Muscle of back (tissue), 11 donors: ENCODE data around the gene SERPINA5. TPM values are rescaled to one million over a fixed set of nuclear protein-coding genes. Genes with fewer than 3 reads are reported as not detected.
"Not testable (repeated sequence)": the region's sequence is repeated elsewhere in the genome, so short reads cannot be mapped to it uniquely, and the experiment has no call there.

ENCODE experiments used
- DNase-seq, 3 donors: peaks; one replicate each; pipeline versions ENCODE4 v3.0.0 to v3.0.0-alpha.2; 2013
- polyA plus RNA-seq, 10 donors: library from polyadenylated mRNA; unstranded; fragments of 120-200 nt; gene quantifications; one replicate each; pipeline ENCODE4 v1.2.1, GENCODE V29; 2013; ENCODE audit not compliant: insufficient read length in 10 of 10

The SERPINA5 gene
- polyA plus RNA-seq, 10 donors: 0.08 to 0.55 (median 0.15) TPM; not detected in 3

- DNase-seq: no peak
Measured at GRCh38 chr14:94573475-94574277, 7.5 kb upstream of the SERPINA5 start.

DNA sequence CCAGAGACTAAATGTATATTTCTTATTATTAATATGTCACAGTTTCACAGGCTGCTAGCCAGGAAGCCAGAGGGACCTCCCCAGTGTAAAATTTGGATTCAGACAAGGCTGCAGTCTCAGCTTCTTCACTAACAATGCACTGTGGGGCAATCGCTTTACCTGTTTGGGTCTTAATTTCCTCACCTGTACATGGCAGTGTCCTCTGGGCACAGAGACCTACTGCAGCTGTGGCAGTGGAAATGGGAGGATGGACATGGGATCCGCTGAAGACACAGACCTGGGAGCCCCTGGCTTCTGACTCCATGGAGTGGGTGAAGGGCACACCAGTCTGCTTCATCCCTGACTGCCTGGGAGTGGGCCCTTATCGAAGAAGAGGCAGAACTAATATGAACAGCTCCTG lies 6.9 kb upstream of the SERPINA5 start:
- DNase-seq: no peak

DNA sequence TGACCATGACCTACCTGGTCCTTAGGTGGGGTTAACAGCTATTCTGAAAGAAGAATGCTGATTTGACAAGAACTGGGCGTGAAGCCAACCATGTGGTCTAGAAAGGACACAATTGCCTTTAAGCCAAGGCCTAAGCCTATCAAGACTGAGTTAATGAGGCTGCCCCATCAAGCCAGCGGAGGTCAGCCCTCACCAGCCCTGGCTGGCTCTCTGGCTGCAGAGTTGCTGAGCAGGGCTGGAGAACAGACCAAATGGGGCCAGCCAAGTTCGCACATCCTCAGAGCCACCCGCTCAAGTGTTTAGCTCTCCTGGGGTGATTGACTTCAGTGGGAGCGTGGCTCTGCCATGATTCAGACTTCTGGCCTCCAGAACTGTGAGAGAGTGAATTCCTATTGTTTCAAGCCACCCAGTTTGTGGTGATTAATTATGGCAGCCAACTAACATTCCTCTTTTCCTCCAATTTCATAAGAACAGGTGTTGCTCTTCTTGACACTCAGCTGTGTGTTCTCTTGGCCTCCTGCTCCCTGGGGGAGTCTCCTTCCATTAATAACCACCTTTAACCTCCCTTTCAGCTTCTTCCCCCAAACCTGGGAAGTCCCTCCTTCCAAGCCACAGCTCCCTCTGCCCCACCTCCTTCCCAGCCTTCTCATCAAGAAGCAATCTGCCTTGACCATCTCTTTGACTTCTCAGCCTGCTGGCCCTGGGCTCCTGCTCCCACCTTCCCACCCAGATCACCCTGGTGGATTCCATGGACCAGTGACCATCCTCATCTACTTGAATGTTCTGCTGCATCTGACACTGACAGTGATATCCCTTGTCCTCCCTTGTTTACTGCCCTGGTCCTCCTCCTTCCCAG lies 5.3 kb upstream of the SERPINA5 start:
- DNase-seq: no peak

DNA sequence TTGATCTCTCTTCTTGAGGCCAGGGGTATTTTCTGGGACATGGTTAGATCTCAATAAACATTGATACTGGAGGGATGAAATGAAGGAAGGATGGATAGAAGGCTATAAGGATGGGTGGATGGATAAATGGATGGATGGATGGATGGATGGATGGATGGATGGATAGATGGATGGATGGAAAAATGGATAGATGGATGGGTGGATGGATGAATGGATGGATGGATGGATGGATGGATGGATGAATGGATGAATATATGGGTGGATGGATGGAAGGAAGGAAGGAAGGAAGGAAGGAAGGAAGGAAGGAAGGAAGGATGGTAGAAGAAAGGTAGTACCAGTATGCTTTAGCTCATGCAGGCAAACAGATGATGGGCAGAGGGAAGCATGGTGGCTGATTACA lies 3.8 kb upstream of the SERPINA5 start:
- DNase-seq: not testable (repeated sequence)

- no peak for DNase-seq
Measured at GRCh38 chr14:94578712-94579111, 2.5 kb upstream of the SERPINA5 start.

DNA sequence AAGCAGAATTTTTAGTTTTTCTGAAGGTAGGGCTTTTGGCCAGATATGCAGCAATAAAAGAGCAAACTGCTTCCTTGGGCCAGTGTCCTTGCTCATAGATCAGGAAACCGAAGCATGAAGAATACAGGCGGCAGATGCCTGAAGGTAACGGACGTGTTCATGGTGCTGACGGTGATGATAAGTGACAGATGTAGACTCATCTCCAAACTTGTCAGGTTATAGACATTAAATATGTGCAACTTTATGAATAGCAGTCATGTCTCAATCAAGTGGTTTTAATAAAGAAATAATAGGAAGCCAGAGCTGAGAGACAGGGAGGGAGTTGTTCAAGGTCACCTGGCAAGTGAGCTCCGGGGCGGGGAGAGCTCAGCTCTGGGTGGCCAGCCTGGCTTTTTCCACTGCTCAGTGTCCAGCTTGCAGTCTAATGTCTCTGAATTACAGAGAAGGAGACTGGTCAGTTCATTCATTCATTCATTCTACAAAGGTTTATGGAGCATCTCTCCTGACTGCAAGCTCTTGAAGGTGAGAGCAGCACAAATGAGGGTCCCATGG lies 1.0 kb downstream of the SERPINA5 start:
- no peak for DNase-seq

DNA sequence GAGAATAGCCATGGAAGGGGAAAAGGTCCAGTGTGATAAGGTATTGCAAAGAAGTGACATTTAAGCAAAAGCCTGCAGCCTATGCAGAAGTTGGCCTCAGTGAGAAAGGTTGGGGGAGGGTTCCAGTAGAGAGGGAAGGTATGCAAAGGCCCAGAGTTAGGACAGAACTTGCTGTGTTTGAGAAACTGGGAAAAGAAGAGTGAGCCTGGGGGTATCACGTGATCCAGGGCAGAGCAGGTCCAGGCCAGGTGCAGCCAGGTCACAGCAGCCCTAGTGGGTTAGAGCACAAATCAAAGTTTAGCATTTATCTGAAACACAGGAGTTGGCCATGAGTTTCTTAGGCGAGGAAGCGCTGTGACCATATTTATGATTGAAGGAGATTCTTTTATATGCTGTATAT lies 1.6 kb downstream of the SERPINA5 start:
- DNase-seq: no peak

DNA sequence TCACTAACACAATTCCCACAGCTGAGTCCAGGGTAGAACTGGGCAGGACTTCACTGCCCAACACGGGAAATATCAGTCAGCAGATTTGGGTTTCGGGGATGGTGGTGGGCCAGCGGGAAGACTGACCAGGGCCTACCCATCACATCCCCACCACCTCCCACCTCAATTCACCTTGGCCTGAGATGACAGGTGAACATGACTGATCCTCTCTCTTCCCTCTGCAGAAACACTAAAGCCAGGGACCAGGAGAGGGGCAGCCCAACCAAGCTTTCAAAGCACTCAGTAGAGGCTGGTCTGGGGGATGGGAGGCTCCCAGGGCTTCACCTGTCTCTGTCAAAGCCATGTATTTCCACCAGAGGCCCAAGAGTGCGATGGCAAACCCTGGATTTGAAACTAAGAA lies 2.3 kb downstream of the SERPINA5 start:
- DNase-seq: no peak

GRCh38 chr14:94584591-94585280 lies 3.5 kb downstream of the SERPINA5 start:
- DNase-seq: no peak

DNA sequence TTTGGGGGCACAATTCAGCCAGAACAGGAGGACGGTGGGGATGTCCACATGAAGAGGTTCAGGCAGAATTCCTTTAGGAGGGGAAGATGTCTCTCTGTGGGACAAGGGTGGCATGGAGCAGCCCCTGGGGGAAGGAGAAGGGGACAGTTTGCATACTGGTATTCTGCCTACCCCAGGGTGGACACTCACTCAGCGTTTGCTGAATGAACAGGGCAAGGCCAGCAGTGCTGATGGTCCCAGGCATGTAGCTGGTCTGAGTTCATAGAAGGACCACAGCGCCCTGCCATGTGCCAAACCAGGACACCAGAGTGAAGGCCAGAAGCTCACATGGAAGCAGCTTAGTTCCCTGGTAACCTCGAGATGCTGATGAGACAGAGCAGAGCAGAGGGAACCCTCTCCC lies 5.4 kb downstream of the SERPINA5 start:
- no peak for DNase-seq

DNA sequence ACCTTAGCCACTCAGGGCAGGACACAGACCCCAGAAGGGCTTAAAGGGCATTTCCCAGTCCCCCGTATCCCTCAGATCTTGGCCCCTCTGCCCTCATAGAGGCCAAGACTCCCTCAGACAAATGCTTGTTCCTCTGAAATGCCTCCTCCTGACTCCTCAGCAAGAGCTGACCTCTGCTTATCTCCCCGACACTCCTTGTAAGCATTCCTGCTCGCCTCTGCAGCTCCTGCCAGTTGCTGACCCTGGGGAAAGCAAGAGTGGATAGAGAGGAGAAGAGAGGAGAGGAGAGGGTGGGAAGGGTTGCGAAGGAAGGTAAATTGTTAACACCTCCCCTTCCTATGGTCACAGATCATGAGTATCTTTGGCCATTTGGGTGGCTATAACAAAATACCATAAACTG lies 7.1 kb downstream of the SERPINA5 start:
- no peak for DNase-seq

GRCh38 chr14:94591073-94591472 lies 9.8 kb downstream of the SERPINA5 start:
- no peak for DNase-seq

GRCh38 chr14:94591871-94592270 lies 10.6 kb downstream of the SERPINA5 start:
- no peak for DNase-seq

- no peak for DNase-seq
Measured at GRCh38 chr14:94592457-94592856, 11.2 kb downstream of the SERPINA5 start.

DNA sequence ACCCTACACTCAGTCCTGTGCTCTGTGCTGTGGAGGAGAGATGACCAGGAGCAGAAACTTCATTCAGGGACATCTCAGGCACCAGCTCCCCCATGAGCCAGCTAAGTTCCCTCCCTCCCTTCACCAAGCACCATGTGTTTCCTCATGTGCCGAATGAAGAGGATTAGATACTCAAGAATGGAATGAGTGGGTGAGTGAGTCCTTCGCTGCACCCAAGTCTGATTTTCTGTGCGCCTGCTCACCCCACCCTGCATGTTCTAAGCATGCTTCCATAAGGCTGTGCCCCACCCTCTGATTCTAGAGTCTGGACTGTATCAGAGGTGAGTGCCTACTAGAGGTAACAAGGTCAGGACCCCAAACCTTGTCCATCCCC lies 12.1 kb downstream of the SERPINA5 start:
- DNase-seq: no peak

DNA sequence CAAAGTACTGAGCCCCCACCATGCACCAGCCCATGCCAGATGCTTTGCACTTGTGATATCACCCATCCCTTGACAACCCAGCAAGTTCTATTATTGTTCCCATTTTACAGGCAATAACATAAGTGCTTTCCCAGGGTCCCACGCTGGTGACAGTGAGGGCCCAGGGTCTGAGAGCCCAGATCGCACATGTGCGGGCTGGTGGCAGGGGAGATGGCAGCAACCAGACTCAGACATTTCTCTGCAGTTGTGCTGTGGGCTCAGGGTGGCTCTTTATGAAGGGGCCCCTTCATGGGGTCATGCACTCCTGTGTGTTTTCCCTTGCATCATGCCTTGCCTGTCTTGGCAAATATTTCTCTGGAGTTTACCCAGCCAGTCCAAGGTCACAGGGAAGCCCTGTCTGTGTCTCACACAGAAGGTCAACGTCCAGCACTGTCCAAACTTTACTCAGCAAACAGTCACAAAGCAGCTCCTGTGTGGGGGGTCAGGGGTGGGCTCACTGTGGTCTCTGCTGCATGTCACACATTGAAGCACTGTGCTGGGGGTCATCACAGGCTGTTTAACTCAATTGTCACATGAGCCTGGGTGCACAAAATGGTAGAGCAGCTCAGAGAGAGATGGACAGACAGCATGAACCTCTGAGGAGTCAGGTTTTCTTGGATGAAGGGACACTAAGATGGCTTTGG lies 12.7 kb downstream of the SERPINA5 start:
- DNase-seq: no peak

GRCh38 chr14:94594441-94594840 lies 13.2 kb downstream of the SERPINA5 start:
- no peak for DNase-seq

DNA sequence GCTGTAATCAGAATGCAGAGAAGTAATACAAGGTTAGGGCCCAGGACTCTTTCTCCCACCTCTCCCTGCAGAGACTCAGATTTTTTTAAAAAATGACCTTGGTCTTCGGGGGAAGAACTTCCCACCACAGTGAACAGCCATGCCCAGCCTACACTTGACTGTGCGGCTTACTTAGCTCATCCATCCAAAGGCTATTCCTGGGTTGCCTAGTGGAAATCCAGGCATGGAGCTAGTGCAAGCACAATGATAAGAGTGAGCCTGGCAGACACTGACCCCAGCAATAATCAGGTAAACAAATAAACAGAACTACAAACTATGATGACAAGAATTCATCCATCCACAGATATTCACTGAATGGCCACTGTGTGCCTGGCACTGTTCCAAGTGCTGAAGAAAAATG lies 14.7 kb downstream of the SERPINA5 start:
- DNase-seq: no peak

- no peak for DNase-seq
Measured at GRCh38 chr14:94596361-94596760, 15.1 kb downstream of the SERPINA5 start.

GRCh38 chr14:94597788-94598187 lies 16.6 kb downstream of the SERPINA5 start:
- DNase-seq: no peak

DNA sequence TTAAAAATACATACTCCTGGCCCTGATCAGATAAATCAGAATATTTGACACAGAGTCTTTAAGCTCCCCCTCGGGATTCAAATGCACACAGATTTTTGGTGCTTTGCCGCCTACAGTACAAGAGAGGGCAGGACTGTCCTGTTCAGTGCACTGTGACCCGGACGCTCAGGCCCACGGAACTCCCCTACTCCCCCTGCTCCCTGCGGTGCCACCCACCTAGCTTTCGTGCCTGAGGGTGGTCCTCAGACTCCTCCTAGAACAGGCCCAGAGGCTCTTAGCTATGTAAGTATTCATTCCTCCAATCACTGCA lies 17.2 kb downstream of the SERPINA5 start:
- DNase-seq: no peak
